Panc1 (cell line): Measurements from ENCODE around the gene MAP4. TPM values are rescaled to one million over a fixed set of nuclear protein-coding genes. Genes with fewer than 3 reads are reported as not detected.

Source experiments
- ATAC-seq: fragments of 200-7000 bp; cut with Tn5 transposase; 2 replicates; pipeline ENCODE4 v1.9.1; 2020; ENCODE audit warnings: mild to moderate bottlenecking, moderate library complexity
- BruUV-seq: library from RNA; stranded (reverse); fragments of 400-500 nt; replicated peaks from 2 replicates; lab custom pipeline; 2021; lab: Mats Ljungman, UMichigan
- CTCF ChIA-PET: fragments of 300-600 bp; sonication (Branson Sonifier 250); formaldehyde crosslinking; loops from one replicate; lab custom pipeline; 2022; ENCODE audit warnings: antibody characterized with exemption; lab: Charles Lee
- POLR2A ChIA-PET: fragments of 300-600 bp; sonication (Branson Sonifier 250); formaldehyde crosslinking; loops from one replicate; lab custom pipeline; 2022; ENCODE audit warnings: antibody characterized with exemption; lab: Charles Lee
- DNase-seq: peaks from one replicate; pipeline ENCODE4 v3.0.0-alpha.2; 2010; ENCODE audit warnings: low read depth, low spot score
- H3K27ac ChIP-seq: 2 replicates; pipeline ENCODE4 v1.5.1; 2011; ENCODE audit warnings: mild to moderate bottlenecking, low read length, inconsistent platforms
- H3K27me3 ChIP-seq: fragments of 200-500 bp; sonication (Bioruptor generic); 2 replicates; pipeline ENCODE4 v1.6.0; 2014; ENCODE audit warnings: low read length, inconsistent platforms; ENCODE audit not compliant: control insufficient read depth, insufficient read depth
- H3K36me3 ChIP-seq: fragments of 200-500 bp; sonication (Bioruptor generic); 2 replicates; pipeline ENCODE4 v1.5.1; 2014; ENCODE audit warnings: inconsistent platforms, mild to moderate bottlenecking, low read length, moderate library complexity; ENCODE audit not compliant: control insufficient read depth, insufficient read depth
- H3K4me1 ChIP-seq: 2 replicates; pipeline ENCODE4 v1.5.1; 2011; ENCODE audit warnings: inconsistent platforms, mild to moderate bottlenecking, low read length, moderate library complexity; ENCODE audit not compliant: control insufficient read depth, insufficient read depth
- H3K4me3 ChIP-seq, 2 experiments: 2 replicates each; pipeline ENCODE4 v1.5.1; 2011 to 2012; ENCODE audit warnings: low read depth in 2 of 2, low read length in 2 of 2, mild to moderate bottlenecking in 2 of 2, inconsistent platforms in 1 of 2, moderate library complexity in 1 of 2
- H3K9me3 ChIP-seq: fragments of 200-500 bp; sonication (Bioruptor generic); 2 replicates; pipeline ENCODE4 v1.5.1; 2014; ENCODE audit warnings: low read depth, mild to moderate bottlenecking, inconsistent platforms, low read length, moderate library complexity; ENCODE audit not compliant: control insufficient read depth, insufficient read depth
- POLR2AphosphoS5 ChIP-seq: IDR thresholded peaks from 2 replicates; pipeline ENCODE4 v1.6.1; 2012; ENCODE audit warnings: mild to moderate bottlenecking, low read depth, low read length, moderate library complexity
- SIN3A ChIP-seq: IDR thresholded peaks from 2 replicates; pipeline ENCODE4 v1.6.1; 2012; ENCODE audit warnings: low read depth, mild to moderate bottlenecking, low read length, moderate library complexity, borderline replicate concordance; ENCODE audit not compliant: insufficient read depth
- TCF7L2 ChIP-seq: IDR thresholded peaks from 2 replicates; pipeline ENCODE4 v1.6.1; 2011; ENCODE audit warnings: mild to moderate bottlenecking, low read depth, low read length, inconsistent platforms
- in situ Hi-C: cut with HindIII; loops from 2 replicates; pipeline ENCODE4 v1.10.0; 2016; ENCODE audit warnings: low sequenced_read_pairs, low pct_unique_long_range_greater_than_20kb
- intact Hi-C: fragments of 100-400 bp; cut with micrococcal nuclease; formaldehyde crosslinking; loops from one replicate; pipeline ENCODE4 v1.10.0; 2022; ENCODE audit not compliant: unreplicated experiment
- total RNA-seq: library from RNA; stranded (reverse); gene quantifications from one replicate; pipeline ENCODE4 v1.2.1, GENCODE V29; 2021; ENCODE audit not compliant: unreplicated experiment
- TF ChIP-seq, protein P1 (sequence below), 2 experiments: IDR thresholded peaks; 2 replicates each; pipeline ENCODE4 v1.6.1; 2011 to 2012; ENCODE audit warnings: low read depth in 2 of 2, control low read depth in 1 of 2, low read length in 1 of 2, mild to moderate bottlenecking in 1 of 2, moderate library complexity in 1 of 2; ENCODE audit not compliant: insufficient read depth in 1 of 2
- TF ChIP-seq, protein P2 (sequence below): fragments of 450-650 bp; IDR thresholded peaks from 2 replicates; pipeline ENCODE4 v1.5.1; 2017; ENCODE audit warnings: mild to moderate bottlenecking

Gene MAP4
- total RNA-seq, 1 experiment from 2014 or later = 150 TPM

DNA sequence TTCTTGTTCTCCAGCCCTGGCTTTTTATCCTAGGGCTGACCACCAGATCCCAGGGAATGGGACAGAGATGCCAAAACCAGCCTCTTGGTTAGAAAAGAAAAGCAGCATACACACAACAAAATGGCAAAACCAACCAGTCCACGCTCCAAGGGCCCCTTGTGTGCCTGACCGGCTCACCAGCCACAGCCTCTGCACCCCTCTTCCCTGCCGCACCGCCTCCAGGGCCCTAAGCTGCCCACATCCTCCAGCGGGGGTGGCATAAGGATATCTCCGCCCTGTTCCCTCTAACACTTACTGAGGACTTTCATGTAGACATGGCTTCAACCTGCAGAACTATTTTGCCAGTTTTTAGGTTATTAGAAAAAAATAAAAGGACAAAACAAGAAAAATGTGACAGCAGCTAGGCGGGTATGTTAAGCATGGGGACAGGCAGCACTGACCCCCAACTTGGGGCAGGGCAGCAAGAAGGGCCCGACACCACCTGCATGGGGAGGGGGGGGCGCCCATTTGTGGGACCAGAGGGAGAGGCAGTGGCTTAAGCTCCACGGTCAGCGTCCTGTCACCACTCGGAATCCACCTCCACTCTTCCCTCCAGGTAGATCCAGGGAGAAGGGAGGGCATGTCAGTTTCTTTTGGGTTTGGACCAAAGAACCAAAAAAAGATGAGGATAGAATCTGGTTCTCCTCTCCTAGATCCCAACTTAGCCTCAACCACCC is 164.2 kb downstream of the MAP4 start:
- intact Hi-C loops = loop anchor here (10.0 kb wide), 1 partner anchor 303 kb away; no protein-coding TSS in a partner anchor
- ATAC-seq (no peak), DNase-seq (no peak)
- Histone ChIP-seq H3K27me3 (no peaks in the 10 kb centered on the region), H3K4me1 (no peaks in the 10 kb centered on the region), H3K27ac (no peak overlapping the region), H3K36me3 (no peaks in the 10 kb centered on the region), H3K9me3 (no peaks in the 10 kb centered on the region), H3K4me3 (no peak overlapping the region)
- ChIA-PET POLR2A (no interaction called here), CTCF (no interaction called here)
- no TSS peak for BruUV-seq
- in situ Hi-C loops = no loop called here
- TF ChIP-seq, protein P1, sequence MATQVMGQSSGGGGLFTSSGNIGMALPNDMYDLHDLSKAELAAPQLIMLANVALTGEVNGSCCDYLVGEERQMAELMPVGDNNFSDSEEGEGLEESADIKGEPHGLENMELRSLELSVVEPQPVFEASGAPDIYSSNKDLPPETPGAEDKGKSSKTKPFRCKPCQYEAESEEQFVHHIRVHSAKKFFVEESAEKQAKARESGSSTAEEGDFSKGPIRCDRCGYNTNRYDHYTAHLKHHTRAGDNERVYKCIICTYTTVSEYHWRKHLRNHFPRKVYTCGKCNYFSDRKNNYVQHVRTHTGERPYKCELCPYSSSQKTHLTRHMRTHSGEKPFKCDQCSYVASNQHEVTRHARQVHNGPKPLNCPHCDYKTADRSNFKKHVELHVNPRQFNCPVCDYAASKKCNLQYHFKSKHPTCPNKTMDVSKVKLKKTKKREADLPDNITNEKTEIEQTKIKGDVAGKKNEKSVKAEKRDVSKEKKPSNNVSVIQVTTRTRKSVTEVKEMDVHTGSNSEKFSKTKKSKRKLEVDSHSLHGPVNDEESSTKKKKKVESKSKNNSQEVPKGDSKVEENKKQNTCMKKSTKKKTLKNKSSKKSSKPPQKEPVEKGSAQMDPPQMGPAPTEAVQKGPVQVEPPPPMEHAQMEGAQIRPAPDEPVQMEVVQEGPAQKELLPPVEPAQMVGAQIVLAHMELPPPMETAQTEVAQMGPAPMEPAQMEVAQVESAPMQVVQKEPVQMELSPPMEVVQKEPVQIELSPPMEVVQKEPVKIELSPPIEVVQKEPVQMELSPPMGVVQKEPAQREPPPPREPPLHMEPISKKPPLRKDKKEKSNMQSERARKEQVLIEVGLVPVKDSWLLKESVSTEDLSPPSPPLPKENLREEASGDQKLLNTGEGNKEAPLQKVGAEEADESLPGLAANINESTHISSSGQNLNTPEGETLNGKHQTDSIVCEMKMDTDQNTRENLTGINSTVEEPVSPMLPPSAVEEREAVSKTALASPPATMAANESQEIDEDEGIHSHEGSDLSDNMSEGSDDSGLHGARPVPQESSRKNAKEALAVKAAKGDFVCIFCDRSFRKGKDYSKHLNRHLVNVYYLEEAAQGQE (IDR thresholded peaks at IDR 0.05; ENCODE audit: insufficient read depth in 1 of 2, low read depth in 2 of 2, low read length in 1 of 2) = no peak
- TF ChIP-seq SIN3A (no peak), TCF7L2 (no peak), POLR2AphosphoS5 (no peak)
- TF ChIP-seq, protein P2, sequence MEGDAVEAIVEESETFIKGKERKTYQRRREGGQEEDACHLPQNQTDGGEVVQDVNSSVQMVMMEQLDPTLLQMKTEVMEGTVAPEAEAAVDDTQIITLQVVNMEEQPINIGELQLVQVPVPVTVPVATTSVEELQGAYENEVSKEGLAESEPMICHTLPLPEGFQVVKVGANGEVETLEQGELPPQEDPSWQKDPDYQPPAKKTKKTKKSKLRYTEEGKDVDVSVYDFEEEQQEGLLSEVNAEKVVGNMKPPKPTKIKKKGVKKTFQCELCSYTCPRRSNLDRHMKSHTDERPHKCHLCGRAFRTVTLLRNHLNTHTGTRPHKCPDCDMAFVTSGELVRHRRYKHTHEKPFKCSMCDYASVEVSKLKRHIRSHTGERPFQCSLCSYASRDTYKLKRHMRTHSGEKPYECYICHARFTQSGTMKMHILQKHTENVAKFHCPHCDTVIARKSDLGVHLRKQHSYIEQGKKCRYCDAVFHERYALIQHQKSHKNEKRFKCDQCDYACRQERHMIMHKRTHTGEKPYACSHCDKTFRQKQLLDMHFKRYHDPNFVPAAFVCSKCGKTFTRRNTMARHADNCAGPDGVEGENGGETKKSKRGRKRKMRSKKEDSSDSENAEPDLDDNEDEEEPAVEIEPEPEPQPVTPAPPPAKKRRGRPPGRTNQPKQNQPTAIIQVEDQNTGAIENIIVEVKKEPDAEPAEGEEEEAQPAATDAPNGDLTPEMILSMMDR = no peak

DNA sequence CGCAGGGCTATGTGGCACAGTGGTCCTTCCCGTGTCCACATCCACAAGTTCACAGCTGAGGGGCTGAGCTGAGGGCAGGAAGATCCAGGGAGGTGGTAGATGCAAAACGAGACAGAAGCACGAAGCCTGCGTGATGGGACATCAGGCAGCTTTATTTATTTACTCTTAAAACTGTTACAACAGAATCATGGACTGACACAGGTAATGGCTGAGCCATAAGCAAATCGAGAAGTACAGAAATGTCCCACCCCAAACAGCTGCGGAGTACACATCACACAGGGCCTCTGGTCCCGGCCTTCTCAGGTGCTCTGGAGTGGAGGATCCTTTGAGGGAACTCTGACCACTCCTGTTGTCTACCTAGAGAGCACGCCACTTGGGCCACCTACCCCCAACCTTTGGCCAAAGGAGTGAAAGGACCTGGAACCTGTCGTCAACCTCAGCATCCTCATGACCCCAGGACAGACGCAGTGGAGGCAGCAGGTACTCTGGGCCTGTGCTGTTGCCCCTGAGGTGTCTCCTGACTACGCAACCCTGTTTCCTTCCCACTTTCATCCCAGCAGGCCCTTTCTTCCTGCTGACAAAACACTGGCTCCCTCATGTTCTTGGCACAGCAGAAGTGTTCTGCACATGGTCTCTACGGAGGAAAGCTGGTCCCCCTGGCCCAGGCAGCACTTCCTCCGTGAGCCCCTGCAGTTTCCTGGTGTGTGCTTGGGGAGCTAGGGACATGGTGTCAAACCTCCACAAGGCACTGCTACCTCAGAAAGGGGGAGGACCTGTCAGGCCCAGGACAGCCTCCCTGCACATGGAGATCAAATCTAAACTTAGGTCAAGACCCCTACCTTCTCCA is 165.4 kb downstream of the MAP4 start:
- Histone ChIP-seq H3K36me3 (no peaks in the 10 kb centered on the region), H3K4me3 (no peak overlapping the region), H3K9me3 (no peaks in the 10 kb centered on the region), H3K27me3 (no peaks in the 10 kb centered on the region), H3K4me1 (no peaks in the 10 kb centered on the region), H3K27ac (no peak overlapping the region)
- POLR2A ChIA-PET = no interaction called here
- no peak for DNase-seq
- CTCF ChIA-PET = interaction anchor here (0.6 kb wide), 2 partner anchors 27 to 53 kb away, joined by 3 to 5 read pairs; no protein-coding TSS in a partner anchor
- BruUV-seq = no TSS peak
- in situ Hi-C loops = no loop called here
- intact Hi-C loops = loop anchor here (10.0 kb wide), 1 partner anchor 304 kb away; no protein-coding TSS in a partner anchor
- no peak for TF ChIP-seq TCF7L2
- TF ChIP-seq, protein P1 (IDR thresholded peaks at IDR 0.05; ENCODE audit: insufficient read depth in 1 of 2, low read depth in 2 of 2, low read length in 1 of 2) = no peak
- TF ChIP-seq POLR2AphosphoS5 = peak; percentile 37; the same call in 1 of the 2 replicates
- TF ChIP-seq, protein P2 = no peak
- ATAC-seq = no peak
